ENCODE results near the gene TMF1. TPM values are rescaled to one million over a fixed set of nuclear protein-coding genes. Genes with fewer than 3 reads are reported as not detected.

The TMF1 gene
- total RNA-seq, 1 donor from 2014 or later: 46.8 TPM

- intact Hi-C loops (cut with micrococcal nuclease): loop anchor here (5.0 to 10.0 kb wide), 2 partner anchors 1980 to 1998 kb away; no protein-coding TSS in a partner anchor
Observed at GRCh38 chr3:69082361-69082760, 30.2 kb upstream of the TMF1 start.

DNA sequence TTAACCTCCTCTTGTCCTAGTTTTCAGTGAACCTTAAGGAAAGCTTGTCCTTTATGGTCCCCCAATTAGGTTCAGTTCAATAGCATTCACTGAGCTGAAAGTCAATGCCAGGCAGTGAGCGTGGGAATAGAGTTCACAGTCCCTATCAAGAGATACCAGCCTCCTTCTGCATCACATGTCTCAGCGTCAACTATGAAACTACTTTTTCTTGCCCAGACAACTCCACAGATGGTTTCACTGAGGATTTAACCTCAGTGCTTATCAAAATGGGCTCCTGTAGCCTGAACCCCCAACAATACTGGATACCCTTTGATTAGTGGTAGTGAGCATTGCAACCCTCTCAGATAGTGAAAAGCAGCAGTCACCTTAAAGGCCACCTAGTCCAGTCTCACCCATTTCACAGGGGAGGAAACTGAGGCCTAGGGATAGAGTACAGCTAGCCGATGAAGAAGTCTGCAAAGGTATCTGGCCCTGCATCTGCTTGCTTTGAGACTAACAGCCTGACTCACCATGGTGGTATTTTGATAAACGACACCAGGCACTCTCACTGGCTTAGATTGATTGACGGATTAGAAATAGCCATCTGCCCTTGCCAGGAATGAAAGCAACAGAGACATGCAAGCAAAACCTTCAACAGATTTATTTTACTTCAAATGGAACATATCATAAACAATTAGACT is 29.6 kb upstream of the TMF1 start:
- intact Hi-C loops (cut with micrococcal nuclease): loop anchor here (5.0 to 10.0 kb wide), 2 partner anchors 1981 to 1997 kb away; no protein-coding TSS in a partner anchor

DNA sequence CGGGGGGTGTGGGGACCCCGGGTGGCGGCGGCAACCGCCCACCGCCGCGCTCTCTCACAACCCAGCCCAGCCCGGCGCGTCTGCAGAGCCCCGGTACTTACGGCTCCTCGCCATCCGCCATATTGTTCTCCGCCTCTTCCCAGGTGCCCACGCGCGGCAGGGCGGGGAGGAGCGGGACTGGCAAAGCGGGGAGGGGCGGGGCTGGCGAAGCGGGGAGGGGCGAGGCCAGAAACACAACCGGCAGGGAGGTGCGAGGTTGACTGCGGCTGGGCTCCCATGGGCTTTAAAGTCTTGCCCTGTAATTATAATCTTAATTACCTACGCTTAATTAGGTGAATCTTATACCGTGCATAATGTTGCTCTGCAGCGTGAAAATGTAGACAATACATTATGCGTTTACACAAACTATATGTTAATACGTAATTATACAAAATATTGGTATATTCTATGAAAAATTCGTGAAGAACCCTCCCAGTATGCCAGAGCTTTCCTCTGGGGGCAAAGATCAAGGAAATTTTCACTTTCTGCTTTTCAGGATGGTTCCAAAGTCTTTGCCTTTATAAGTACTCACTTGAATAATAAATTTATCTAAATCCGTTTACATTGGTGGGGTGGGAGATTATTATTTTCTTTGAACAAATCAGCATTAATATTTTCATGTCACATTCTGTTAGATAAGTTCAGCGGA is 28.2 kb upstream of the TMF1 start, which contains the start of gene UBA3:
UBA3 (minus strand) TSS at position 133 of the 688 bp plus-strand sequence; CDS start at position 121, 12 bp downstream.
- intact Hi-C loops (cut with micrococcal nuclease): loop anchor here (1.0 to 10.0 kb wide), 6 partner anchors 12 to 1996 kb away; partner anchors contain the start of gene TMF1

DNA sequence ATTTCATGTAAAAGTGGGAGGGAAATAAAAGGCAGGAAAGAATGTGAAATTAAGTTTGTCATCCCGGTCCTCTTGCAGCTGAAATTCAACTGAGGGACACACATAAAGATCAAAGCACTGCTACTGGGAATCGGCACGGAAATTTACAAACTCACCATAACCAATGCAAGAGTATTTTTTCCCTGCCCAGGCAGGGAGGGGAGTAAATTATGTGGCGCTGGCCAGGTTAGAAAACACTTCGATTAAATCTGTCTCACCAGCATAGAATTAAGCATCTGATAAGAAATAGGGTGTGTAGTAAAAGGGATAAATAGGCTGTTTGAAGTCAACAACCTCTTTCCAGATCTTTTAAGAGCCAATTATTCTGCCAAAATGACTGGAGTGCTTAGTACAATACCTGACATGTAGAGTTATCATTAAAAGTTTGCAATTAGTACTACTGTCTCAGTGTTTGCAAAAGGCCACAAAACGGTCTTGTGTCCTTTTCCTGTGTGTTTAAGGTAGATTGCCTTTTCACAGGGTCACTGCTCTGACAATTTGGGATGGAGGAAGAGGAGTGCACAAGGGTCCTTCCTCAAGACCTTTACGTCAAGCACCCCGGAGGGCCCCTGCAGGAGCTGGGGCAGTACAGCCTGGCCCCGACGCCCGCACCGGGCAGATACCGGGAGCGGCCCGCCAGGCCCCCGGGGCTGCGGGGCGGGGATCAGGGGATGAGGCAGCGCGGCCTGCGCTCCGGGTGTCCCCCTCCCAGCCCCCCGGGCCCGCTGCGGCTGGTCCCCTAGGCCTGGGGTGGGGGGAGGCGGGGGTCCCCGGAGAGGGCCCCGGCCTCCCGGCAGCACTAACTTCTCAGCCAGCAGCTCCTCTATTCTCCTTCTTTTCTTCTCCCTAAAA is 27.4 kb upstream of the TMF1 start:
- intact Hi-C loops (cut with micrococcal nuclease): loop anchor here (1.0 to 10.0 kb wide), 7 partner anchors 9 to 1995 kb away; partner anchors contain the start of gene TMF1

- intact Hi-C loops (cut with micrococcal nuclease): no loop called here
Observed at GRCh38 chr3:69072928-69073327, 20.8 kb upstream of the TMF1 start.

GRCh38 chr3:69066121-69066520 is 14.0 kb upstream of the TMF1 start:
- intact Hi-C loops (cut with micrococcal nuclease): no loop called here

GRCh38 chr3:69065318-69065964 is 13.3 kb upstream of the TMF1 start:
- intact Hi-C loops (cut with micrococcal nuclease): loop anchor here (1.0 kb wide), 3 partner anchors 8 to 21 kb away; no protein-coding TSS in a partner anchor

GRCh38 chr3:69063636-69064035 is 11.5 kb upstream of the TMF1 start:
- intact Hi-C loops (cut with micrococcal nuclease): no loop called here

DNA sequence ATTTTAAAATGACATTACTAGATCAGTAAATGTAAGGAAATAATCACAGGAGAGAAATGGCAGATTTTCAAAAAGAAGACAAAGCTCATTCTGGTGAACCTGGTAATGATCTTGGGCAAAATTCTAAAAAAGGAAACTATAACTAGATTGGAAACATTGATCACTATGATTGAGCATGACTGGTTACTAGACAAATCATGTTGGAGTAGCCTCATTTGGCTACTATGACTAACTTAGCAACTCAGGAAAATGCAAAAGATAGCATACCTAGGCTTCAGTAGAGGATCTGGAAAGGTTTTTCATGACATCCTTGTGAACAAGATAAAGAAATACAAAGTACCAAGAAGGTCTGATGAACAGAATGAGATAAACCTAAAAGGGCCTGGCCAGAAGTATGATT is 7.6 kb upstream of the TMF1 start:
- intact Hi-C loops (cut with micrococcal nuclease): loop anchor here (10.0 kb wide), 1 partner anchor 1405 kb away; the partner anchor contains the start of gene SUCLG2

DNA sequence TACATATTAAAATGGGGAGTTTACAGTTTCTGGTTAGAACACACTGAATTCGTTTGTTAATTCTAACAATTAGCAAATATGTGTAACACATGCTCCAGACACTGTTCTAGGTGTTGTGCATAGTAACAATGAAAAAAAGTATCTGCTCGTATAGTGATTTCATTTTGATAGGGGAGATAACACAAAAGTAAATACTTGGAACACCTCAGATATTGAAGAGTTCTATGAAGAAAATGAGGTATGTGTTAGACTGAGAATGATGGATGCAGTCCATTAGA is 6.8 kb upstream of the TMF1 start:
- intact Hi-C loops (cut with micrococcal nuclease): loop anchor here (10.0 kb wide), 1 partner anchor 1404 kb away; the partner anchor contains the start of gene SUCLG2

DNA sequence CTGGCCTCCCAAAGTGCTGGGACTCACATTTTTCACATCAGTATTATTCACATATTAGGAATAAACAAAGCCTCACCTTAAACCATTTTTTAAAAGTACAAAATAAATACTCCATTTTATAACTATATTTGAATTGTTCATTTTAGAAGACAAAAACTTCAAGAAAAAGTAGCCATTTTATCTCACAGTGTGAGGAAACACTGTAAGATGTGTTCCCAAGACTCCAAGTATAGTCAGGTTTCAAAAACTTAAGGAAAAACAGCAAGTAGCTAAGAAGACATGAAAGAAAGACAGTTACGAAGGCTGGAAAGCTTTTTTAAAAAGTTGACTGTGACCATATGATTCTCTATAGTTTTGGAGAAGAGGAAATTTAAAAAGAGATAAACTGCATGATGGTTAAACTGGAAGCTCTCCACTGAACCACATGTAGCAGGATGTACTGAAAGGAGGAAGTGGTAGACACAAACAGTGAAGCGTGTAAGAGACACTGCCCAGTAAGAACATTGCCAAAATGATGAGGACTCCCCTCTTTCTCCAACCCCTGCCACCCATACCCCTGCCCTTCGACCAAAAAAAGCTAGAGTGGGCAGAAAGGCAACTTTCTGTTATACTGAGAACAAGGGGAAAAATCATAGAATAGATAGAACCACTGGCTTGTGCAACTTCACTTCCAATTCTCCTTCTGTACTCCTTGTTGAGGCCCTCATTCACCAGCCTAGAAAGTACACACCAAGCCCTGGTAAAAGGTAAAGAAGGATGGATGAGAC is 6.2 kb upstream of the TMF1 start:
- intact Hi-C loops (cut with micrococcal nuclease): loop anchor here (10.0 kb wide), 1 partner anchor 1404 kb away; the partner anchor contains the start of gene SUCLG2

DNA sequence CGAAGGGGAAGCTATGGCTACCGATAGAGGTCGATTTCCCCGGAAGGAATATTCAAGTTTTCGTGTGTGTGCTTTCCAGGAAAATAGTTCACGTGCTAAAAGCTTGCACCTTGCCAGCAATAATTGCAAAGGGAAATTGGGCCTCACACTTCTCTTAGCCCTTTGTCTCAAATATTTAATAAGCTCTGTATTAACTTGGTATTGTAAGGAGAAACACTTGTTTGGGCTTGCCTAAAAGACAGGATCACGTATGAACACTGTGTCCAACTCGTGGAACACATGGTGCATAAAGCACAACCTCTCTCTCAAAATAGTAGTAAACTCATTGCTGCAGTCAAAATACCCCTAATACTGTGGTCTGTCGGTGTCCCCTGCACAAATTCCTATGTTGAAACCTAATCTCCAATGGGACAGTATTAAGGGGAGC is 352 bp upstream of the TMF1 start:
- intact Hi-C loops (cut with micrococcal nuclease): loop anchor here (1.0 to 10.0 kb wide), 7 partner anchors 28 to 1398 kb away; partner anchors contain the start of genes ARL6IP5, EOGT, SUCLG2 and UBA3

- intact Hi-C loops (cut with micrococcal nuclease): no loop called here
Observed at GRCh38 chr3:69048990-69049389, 3.1 kb downstream of the TMF1 start.

DNA sequence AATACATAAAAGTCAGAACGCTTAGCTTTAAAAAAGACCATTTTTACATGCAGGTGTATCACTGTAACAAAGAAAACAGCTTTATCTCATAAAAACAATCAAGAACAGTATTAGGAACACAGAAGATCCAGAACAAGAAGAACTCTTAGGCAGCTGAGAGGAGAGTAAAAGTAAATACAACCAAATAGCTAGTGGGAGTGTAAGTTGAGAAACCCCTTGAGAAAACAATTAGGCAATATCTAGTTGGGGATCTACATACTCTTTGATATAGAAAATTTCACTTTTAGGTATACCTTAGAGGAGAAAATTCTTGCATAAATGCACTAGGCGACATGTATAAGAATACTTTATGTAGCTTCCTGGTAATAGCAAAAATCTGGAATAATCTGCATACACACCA is 7.5 kb downstream of the TMF1 start:
- intact Hi-C loops (cut with micrococcal nuclease): loop anchor here (5.0 kb wide), 1 partner anchor 133 kb away; no protein-coding TSS in a partner anchor

DNA sequence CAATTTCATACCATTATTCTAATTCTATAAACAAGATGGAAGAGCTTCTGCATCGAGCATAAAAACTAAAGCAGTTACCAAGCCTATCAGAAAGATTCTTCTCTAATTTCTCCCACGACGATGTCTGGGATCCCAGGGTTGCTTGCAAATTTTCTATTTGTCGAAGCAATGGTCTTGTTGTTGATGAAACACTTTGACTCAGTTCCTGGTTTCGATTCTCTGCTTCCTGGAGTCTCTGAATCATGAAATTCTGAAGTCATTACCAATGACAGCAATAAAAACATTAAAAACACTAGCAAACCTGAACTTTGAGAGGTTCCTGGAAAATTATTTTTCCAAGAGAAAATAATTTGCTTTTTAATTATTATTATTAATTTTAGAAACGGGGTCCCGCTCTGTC is 18.7 kb downstream of the TMF1 start:
- intact Hi-C loops (cut with micrococcal nuclease): loop anchor here (5.0 kb wide), 1 partner anchor 164 kb away; no protein-coding TSS in a partner anchor

DNA sequence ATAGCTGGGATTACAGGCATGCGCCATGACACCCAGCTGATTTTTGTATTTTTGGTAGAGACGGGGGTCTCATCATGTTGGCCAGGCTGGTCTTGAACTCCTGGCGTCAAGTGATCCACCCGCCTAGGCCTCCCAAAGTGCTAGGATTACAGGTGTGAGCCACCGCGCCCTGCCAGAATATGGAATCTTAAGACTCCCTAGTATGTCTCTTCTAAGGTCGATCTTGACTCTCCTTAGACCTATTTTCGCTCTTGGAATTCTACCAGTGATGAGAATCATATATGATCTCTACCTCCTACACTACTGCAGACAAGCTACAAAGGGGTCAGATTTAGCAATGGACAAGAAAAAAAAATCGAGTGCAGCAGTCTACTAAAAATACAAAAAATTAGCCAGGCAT is 19.4 kb downstream of the TMF1 start:
- intact Hi-C loops (cut with micrococcal nuclease): loop anchor here (5.0 kb wide), 1 partner anchor 165 kb away; no protein-coding TSS in a partner anchor

DNA sequence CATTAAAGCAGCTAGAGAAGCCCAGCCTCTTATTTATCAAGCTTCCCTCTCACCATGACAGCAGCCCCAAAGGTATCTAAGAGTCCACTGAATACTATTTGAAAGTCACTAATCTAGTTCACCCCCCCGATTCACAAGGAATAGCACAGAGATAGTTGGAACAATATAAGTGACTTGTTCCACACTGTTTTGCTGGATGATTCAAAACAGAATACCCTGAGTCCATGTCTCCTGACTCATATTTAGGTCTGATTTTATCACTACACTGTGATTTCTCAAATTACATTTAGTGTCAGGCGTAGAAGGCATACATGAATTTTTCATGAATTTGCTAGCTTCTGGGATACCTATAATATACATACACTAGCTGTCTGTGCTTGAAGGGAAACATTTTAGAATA is 20.0 kb downstream of the TMF1 start:
- intact Hi-C loops (cut with micrococcal nuclease): loop anchor here (5.0 kb wide), 1 partner anchor 165 kb away; no protein-coding TSS in a partner anchor

GRCh38 chr3:69031635-69032034 is 20.5 kb downstream of the TMF1 start:
- intact Hi-C loops (cut with micrococcal nuclease): loop anchor here (5.0 kb wide), 1 partner anchor 166 kb away; no protein-coding TSS in a partner anchor

DNA sequence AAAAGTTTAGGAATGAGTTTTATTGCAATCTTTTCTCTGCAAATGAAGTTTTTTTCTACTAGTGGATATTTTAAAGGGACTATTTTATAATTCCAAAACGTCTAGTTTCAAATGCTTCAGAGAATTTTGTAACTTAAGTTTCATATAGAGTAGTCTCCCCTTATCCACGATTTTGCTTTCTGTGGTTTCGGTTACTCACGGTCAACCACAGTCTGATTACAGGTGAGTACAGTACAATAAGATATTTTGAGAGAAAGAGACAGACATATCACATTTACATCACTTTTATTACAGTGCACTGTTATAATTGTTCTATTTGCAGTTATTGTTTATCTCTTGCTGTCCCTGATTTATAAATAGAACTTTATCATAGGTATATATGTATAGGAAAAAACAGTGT is 31.3 kb downstream of the TMF1 start:
- intact Hi-C loops (cut with micrococcal nuclease): no loop called here

GRCh38 chr3:69020424-69020823 is 31.7 kb downstream of the TMF1 start:
- intact Hi-C loops (cut with micrococcal nuclease): no loop called here
